Common myeloid progenitor, CD34-positive (primary cell): ENCODE data around the gene UCN2.

ENCODE experiments used
- CTCF ChIA-PET: fragments of 350-600 bp; sonication (Branson Sonifier 250); formaldehyde crosslinking; loops from one replicate; lab custom pipeline; 2021; ENCODE audit warnings: antibody characterized with exemption; lab: Charles Lee
- POLR2A ChIA-PET: fragments of 350-600 bp; sonication (Branson Sonifier 250); formaldehyde crosslinking; loops from one replicate; lab custom pipeline; 2021; ENCODE audit warnings: antibody characterized with exemption; lab: Charles Lee
- DNase-seq, 3 donors: peaks; one replicate each; pipeline versions ENCODE4 v3.0.0 to v3.0.0-alpha.2; 2013
- H3K27ac ChIP-seq, 2 experiments: 1 replicate in 1 of 2; 2 replicates in 1 of 2; pipeline ENCODE4 v1.7.0; 2013; ENCODE audit warnings: inconsistent platforms in 2 of 2, low read length in 2 of 2, mild to moderate bottlenecking in 2 of 2, low read depth in 1 of 2, moderate library complexity in 1 of 2; ENCODE audit not compliant: severe bottlenecking in 2 of 2, insufficient read depth in 1 of 2, poor library complexity in 1 of 2
- H3K27me3 ChIP-seq, 5 experiments: replicated peaks in 2 of 5; 1 replicate in 3 of 5; 2 replicates in 2 of 5; pipeline versions ENCODE4 v1.6.1 to v1.7.0; 2013; ENCODE audit warnings: low read length in 4 of 5, mild to moderate bottlenecking in 2 of 5, moderate library complexity in 2 of 5, inconsistent platforms in 1 of 5; ENCODE audit not compliant: insufficient read depth in 5 of 5, control insufficient read depth in 4 of 5
- H3K36me3 ChIP-seq, 4 experiments: 1 replicate in 2 of 4; 2 replicates in 2 of 4; pipeline versions ENCODE4 v1.6.1 to v1.7.0; 2013; ENCODE audit warnings: low read length in 3 of 4, control low read depth in 1 of 4, mild to moderate bottlenecking in 1 of 4; ENCODE audit not compliant: control insufficient read depth in 4 of 4, insufficient read depth in 4 of 4
- H3K4me1 ChIP-seq, 4 experiments: 1 replicate in 3 of 4; 2 replicates in 1 of 4; pipeline versions ENCODE4 v1.6.1 to v1.7.1; 2013; ENCODE audit warnings: low read length in 3 of 4, mild to moderate bottlenecking in 3 of 4, control low read depth in 1 of 4, inconsistent platforms in 1 of 4, moderate library complexity in 1 of 4; ENCODE audit not compliant: control insufficient read depth in 4 of 4, insufficient read depth in 4 of 4; ENCODE audit errors: control extremely low read depth in 1 of 4
- H3K4me3 ChIP-seq, 7 experiments: 1 replicate in 4 of 7; 2 replicates in 3 of 7; pipeline versions ENCODE4 v1.5.1 to v1.7.0; 2013; ENCODE audit warnings: mild to moderate bottlenecking in 7 of 7, low read length in 6 of 7, moderate library complexity in 6 of 7, inconsistent platforms in 2 of 7, low read depth in 2 of 7, control low read depth in 1 of 7; ENCODE audit not compliant: insufficient read depth in 4 of 7, control insufficient read depth in 1 of 7; ENCODE audit errors: extremely low read depth in 1 of 7
- H3K9me3 ChIP-seq, 5 experiments: 1 replicate in 4 of 5; 2 replicates in 1 of 5; pipeline versions ENCODE4 v1.6.1 to v1.7.1; 2013; ENCODE audit warnings: low read length in 4 of 5, mild to moderate bottlenecking in 2 of 5, inconsistent platforms in 1 of 5, low read depth in 1 of 5, moderate library complexity in 1 of 5; ENCODE audit not compliant: control insufficient read depth in 4 of 5, insufficient read depth in 2 of 5; ENCODE audit errors: control extremely low read depth in 1 of 5
- WGBS: methylation state at CpG from one replicate; pipeline ENCODE4 v1.1.5; 2013; ENCODE audit not compliant: insufficient coverage; 5-methylcytosine and 5-hydroxymethylcytosine counted together

Gene UCN2

DNA sequence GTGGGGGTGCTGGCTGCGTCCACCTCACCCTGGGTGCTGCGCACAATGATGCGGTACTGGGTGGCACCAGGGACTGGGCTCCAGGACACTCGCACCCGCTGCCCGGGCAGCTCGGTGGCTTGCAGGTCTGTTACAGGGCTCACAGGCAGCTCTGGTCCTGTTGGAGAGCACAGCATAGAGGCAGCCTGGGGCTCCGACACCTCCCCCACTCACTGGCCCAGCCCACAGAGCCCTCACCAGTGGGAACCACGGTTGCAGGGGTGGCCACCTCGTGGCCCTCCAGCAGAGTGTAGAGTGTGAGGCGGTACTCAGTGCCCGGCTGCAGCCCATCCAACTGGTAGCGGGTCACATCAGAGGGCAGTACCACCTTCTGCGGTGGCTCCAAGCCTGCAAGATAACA is 27.9 kb upstream of the UCN2 start:
- CTCF ChIA-PET: no interaction called here
- WGBS: 97% methylated on average over 14 of the region's 14 CpGs
- H3K4me3 ChIP-seq: no peak overlapping the region
- H3K9me3 ChIP-seq: no peaks in the 10 kb centered on the region
- H3K27ac ChIP-seq: no peak overlapping the region
- peaks cover 0 to 12% (median 4%) of the 10 kb centered on the region in 4 experiments for H3K4me1 ChIP-seq
- H3K36me3 ChIP-seq: no peaks in the 10 kb centered on the region
- H3K27me3 ChIP-seq: peaks cover 0 to 63% (median 18%) of the 10 kb centered on the region in 5 experiments
- POLR2A ChIA-PET: no interaction called here
- DNase-seq: no peak

- no peak overlapping the region for H3K4me3 ChIP-seq
- WGBS: 34% methylated on average over 14 of the region's 15 CpGs
- CTCF ChIA-PET: no interaction called here
- DNase-seq: no peak
- H3K27ac ChIP-seq: no peak overlapping the region
- POLR2A ChIA-PET: no interaction called here
- H3K9me3 ChIP-seq: no peaks in the 10 kb centered on the region
- peaks cover 0 to 33% (median 8%) of the 10 kb centered on the region in 5 experiments for H3K27me3 ChIP-seq
- H3K4me1 ChIP-seq: no peaks in the 10 kb centered on the region
- no peaks in the 10 kb centered on the region for H3K36me3 ChIP-seq
Observed at GRCh38 chr3:48588230-48588629, 24.6 kb upstream of the UCN2 start.

DNA sequence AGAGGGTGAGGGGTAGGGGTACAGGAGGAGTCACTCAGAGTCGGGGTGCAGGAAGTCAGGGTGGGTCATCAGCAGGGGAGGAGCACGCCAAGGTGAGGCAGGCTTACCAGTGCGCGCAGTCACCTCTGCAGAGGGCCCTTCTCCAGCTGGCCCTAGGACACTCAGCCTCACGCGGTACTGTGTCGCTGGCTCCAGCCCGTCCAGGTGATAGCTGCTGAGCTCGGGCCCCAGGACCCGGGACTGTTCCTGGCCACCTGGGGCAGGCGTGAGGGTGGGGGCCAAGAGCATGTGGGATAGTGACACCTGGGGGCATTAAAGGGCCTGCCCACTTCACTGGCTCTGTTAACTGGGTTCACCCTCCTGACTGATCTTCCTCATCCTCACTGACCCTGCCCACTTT is 24.1 kb upstream of the UCN2 start:
- ChIA-PET POLR2A (no interaction called here), CTCF (no interaction called here)
- H3K4me3 ChIP-seq: no peak overlapping the region
- H3K36me3 ChIP-seq: no peaks in the 10 kb centered on the region
- 88% methylated on average over 10 of the region's 11 CpGs for WGBS
- no peaks in the 10 kb centered on the region for H3K9me3 ChIP-seq
- H3K27ac ChIP-seq: no peak overlapping the region
- peaks cover 0 to 27% (median 8%) of the 10 kb centered on the region in 5 experiments for H3K27me3 ChIP-seq
- DNase-seq: no peak
- H3K4me1 ChIP-seq: no peaks in the 10 kb centered on the region

DNA sequence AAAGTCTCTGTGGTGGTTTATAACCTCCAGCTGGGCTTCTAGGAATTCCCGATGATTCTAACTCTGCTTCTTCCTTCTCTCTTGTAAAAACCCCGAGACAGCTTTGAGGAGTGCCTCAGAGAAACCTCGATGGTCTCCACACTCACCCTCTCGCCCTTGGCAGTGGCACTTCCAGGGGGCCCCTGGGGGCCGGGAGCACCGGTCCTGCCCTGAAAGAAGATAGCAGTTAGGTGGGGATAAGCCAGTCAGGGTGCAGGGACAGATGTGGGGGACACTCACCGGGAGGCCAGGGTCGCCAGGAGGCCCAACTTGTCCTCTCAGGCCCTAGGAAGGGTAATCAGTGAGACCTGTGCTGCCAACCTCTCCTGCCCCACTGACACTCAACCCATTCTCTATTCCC is 21.8 kb upstream of the UCN2 start:
- POLR2A ChIA-PET: no interaction called here
- peaks cover 0 to 22% (median 6%) of the 10 kb centered on the region in 5 experiments for H3K27me3 ChIP-seq

GRCh38 chr3:48584836-48585235 is 21.3 kb upstream of the UCN2 start:
- ChIA-PET CTCF (no interaction called here), POLR2A (no interaction called here)
- DNase-seq: no peak
- no peaks in the 10 kb centered on the region for H3K36me3 ChIP-seq
- no peak overlapping the region for H3K4me3 ChIP-seq
- H3K27me3 ChIP-seq: peaks cover 0 to 17% (median 6%) of the 10 kb centered on the region in 5 experiments
- no peaks in the 10 kb centered on the region for H3K4me1 ChIP-seq
- H3K27ac ChIP-seq: no peak overlapping the region
- 92% methylated on average over 3 of the region's 9 CpGs for WGBS
- H3K9me3 ChIP-seq: no peaks in the 10 kb centered on the region

More for the DNA sequence above, 21.8 kb upstream of the UCN2 start:
- CTCF ChIA-PET: no interaction called here
- Histone ChIP-seq H3K36me3 (no peaks in the 10 kb centered on the region), H3K27ac (no peak overlapping the region), H3K4me1 (no peaks in the 10 kb centered on the region), H3K9me3 (no peaks in the 10 kb centered on the region), H3K4me3 (no peak overlapping the region)
- WGBS: 82% methylated on average over 8 of the region's 8 CpGs
- no peak for DNase-seq

GRCh38 chr3:48581621-48582481 is 18.3 kb upstream of the UCN2 start:
- 96% methylated on average over 12 of the region's 14 CpGs for WGBS
- POLR2A ChIA-PET: interaction anchor here (0.5 kb wide), 1 partner anchor 859 kb away, joined by 3 read pairs; no protein-coding TSS in a partner anchor
- DNase-seq: no peak
- Histone ChIP-seq H3K27ac (no peak overlapping the region), H3K9me3 (no peaks in the 10 kb centered on the region), H3K4me3 (no peak overlapping the region), H3K27me3 (no peaks in the 10 kb centered on the region), H3K36me3 (no peaks in the 10 kb centered on the region), H3K4me1 (no peaks in the 10 kb centered on the region)
- CTCF ChIA-PET: no interaction called here

DNA sequence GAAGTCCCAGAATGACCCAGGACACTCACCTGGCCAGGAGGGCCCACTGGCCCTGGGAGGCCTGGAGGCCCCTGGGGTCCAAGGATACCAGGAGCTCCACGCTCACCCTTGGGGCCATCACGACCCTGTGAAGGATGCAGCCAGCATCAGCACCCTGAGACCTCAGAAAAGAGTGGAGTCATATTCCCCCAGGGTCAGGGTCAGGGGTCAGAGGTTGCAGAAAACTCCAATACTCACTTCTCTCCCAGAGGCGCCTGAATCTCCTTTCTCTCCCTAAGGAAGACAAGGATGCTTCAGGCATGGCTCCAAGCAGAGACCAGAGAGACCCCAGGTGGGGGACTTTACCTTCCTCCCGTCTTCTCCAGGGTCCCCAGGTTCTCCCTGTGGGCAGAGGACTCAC is 13.1 kb upstream of the UCN2 start:
- no peaks in the 10 kb centered on the region for H3K27me3 ChIP-seq
- 91% methylated on average over 4 of the region's 4 CpGs for WGBS
- CTCF ChIA-PET: no interaction called here
- no peak overlapping the region for H3K4me3 ChIP-seq
- H3K4me1 ChIP-seq: no peaks in the 10 kb centered on the region
- no peak for DNase-seq
- H3K9me3 ChIP-seq: no peaks in the 10 kb centered on the region
- POLR2A ChIA-PET: no interaction called here
- H3K36me3 ChIP-seq: no peaks in the 10 kb centered on the region
- no peak overlapping the region for H3K27ac ChIP-seq
